DMS 273 (cell line): ENCODE measurements around the gene DOCK4.

ENCODE experiments used
- DNase-seq: peaks from one replicate; lab custom pipeline; 2025; ENCODE audit not compliant: unreplicated experiment; lab: John Stamatoyannopoulos, UW

DOCK4 gene

GRCh38 chr7:111980725-111981124 lies 225.5 kb downstream of the DOCK4 start:
- DNase-seq, result peak; percentile 78

DNA sequence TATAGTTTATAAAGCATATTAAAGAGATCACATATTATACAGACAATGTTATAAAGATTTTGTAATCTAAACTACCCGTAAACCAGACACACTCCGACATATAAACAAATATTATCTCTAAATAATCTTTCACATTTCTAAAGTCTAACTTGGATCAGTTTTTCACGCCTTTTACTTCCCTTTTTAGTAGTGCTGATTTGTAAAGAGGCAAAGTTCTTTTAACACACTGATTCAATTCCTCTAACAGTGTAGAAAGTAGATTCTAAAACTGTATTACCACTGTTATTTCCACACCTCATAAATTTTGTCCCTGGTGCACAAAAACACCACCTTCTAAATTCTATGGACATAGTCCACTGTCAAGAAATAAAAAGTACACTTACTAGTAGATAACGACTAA lies 230.9 kb downstream of the DOCK4 start:
- no peak for DNase-seq

GRCh38 chr7:111960984-111961383 lies 245.2 kb downstream of the DOCK4 start:
- no peak for DNase-seq

GRCh38 chr7:111958896-111959295 lies 247.3 kb downstream of the DOCK4 start:
- peak; percentile 72 for DNase-seq

DNA sequence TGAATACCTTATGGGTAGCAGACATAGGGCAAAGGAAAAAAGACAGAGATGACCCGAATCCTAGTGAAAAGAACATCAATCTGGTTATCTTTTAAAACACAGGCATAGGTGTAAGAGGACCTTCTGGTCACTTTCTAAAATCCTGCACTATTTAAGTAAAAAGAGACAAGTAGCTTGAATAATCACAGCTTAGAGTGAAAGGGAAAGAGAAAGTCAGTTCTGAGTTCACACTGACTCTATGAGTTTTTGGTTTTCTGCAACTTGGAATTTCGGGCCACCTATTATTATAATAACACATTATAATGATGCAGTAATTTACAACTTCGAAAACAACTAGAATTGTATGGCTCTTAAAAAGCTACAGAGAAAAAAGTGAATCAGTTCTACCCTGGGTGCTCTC lies 247.8 kb downstream of the DOCK4 start:
- no peak for DNase-seq

GRCh38 chr7:111955616-111956015 lies 250.6 kb downstream of the DOCK4 start:
- DNase-seq, result no peak

GRCh38 chr7:111954474-111955381 lies 251.5 kb downstream of the DOCK4 start:
- no peak for DNase-seq

- no peak for DNase-seq
Observed at GRCh38 chr7:111954056-111954455, 252.1 kb downstream of the DOCK4 start.

DNA sequence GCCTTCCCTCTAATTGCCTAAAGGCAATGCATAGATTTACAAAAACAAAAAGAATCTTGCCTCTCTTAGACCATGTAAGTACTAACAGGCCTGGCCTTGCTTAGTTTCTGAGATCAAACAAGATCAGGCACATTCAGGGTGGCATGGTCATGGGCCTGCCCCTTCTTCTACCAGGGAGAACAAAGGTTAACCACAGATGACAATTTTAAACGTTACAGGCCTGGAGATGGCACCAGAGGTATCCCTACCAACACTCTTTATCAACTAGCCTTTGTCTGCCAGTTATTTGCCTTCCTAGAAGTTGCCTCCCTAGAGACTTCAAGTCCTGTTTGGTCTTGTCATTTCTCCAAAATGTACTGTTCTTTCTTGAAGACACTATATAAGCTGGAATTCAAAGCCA lies 252.6 kb downstream of the DOCK4 start:
- peak; percentile 63 for DNase-seq

DNA sequence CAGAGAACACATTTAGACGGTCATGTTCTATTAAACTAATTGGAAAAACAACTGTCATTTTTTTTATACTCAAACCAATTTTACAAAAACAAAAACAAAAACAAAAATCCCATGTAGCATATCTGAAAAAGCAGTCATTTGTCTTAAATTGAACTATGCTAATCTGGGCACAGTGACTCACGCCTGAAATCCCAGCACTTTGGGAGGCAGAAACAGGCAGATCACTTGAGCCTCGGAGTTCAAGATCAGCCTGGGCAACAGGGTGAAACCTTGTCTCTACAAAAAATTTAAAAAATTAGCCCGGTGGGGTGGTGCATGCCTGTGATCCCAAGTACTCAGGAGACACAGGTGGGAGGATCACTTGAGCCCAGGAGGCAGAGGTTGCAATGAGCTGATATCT lies 253.4 kb downstream of the DOCK4 start:
- DNase-seq, result no peak

DNA sequence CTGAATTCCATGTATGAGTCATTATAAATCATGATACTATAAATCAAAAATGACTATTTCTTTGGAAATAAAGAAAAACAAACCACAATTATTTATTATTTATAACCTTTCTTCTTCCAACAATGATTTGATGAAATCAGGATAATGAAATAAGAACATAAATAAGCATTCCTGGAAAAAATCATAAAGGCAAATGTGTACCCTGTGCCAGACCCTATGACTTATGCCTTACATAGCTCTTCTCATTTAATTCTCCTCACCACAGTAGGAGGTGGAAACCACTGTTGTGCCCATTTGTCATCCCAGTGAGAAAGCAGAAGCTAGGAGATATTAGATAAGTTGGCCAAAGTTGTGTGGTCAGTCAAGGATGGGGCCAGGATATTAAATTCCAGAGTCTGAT lies 255.1 kb downstream of the DOCK4 start:
- DNase-seq, result no peak

- no peak for DNase-seq
Observed at GRCh38 chr7:111942450-111943081, 263.6 kb downstream of the DOCK4 start.

DNA sequence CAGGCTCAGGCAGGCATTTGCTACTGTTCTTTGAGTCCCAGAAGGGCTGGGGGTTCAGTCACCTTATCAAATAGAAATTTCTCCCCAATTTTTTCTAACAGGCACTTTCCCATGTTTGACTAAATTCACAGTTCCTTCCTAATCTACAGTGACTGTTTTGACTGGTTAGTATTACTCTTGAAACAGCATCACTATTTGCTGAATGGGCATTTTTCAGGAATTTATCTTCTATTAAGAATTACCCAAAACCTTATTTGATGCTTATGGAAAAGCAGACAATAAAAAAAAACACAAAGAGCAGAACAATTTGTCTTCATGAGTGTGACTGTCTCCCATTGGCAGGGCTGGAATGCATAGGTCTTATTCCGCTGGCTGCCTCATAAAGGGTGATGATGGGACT lies 269.0 kb downstream of the DOCK4 start:
- DNase-seq, result no peak

GRCh38 chr7:111933609-111934008 lies 272.6 kb downstream of the DOCK4 start:
- DNase-seq, result no peak

GRCh38 chr7:111931958-111932357 lies 274.2 kb downstream of the DOCK4 start:
- no peak for DNase-seq

DNA sequence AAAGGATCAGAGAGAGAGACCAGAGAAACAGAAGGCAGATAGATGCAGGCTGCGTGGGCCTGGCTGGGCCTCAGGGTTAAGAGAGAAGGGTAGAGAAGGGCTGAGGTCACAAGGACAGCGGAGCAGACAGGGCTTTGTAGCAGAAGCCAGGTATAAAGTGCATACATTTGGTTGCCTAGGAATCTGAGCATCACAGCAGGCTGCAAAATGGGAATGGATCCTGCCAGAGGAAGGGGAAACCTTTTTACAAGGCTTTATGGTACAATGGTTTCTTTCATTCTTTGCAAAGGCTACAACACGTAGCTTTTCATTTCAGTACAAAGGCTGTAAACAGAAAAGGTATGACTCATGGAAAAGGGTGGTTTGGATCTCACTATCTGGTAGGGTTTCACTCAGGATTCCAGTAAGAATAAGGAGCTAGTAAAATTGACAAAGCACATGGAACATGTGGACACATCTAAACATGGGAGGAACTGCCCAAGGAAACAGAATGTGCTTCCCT lies 275.1 kb downstream of the DOCK4 start:
- no peak for DNase-seq

DNA sequence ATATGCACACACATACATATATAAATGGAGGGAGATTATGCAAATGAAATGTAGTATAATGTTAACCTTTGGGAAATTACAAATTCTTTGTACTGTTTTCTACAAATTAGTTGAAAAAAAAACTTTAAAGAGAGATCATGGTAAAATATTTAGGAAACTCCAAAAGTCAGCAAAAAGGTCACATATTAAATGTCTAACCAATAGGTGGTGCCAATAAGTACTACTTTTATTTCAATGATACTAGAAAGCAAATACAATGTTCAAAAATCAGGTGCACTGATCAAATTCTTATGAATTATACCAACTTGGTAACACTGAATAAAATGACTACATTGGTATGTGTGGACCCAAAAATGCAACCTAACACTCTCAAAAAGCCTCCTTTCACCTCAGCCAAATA lies 276.9 kb downstream of the DOCK4 start:
- no peak for DNase-seq

DNA sequence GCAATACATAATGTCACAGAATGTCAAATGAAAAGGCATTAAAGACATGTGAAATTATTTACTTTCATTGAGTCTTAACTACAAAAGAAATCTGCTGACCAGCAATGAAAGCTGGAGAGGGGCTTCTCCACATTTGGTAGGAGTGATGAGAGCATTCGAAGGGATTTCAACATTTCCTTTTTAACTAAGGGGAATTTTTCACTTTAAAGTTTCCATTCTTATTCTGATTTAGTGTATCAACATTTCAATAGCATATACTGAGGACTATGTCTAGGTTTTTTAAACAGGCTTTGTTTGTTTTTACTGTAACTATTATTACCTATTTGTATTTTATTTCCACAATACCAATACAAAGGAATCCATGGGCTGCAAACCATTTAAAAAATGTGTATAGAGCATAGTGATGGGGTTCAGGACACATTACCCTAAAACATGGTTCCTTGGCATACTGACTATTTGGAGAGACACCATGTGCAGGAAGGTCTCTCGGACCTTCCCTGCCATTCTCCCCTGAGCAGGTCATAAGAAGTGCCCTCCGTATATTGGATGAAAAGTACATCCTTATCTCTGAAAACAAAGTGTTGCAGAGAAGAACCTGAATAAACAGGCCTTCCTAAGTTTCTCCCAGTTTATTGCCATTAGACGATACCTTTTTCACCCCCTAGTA lies 278.7 kb downstream of the DOCK4 start:
- no peak for DNase-seq

DNA sequence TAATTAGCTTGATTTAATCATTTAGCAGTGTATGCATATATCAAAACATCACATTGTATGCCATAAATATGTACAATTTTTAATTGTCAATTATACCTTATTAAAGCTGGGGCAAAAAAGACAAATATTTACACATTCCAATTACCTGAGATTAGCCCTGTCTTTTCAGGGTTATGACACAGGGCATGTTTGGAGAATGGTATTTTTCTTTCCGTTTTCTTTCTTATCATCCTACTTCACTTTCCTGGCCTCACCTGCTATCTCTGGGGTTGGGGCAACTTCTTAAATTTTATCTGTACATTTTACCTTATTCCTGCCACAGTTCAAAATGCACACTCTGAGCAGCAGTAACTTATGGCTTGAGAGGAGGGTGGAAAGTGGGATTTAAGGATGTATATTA lies 285.9 kb downstream of the DOCK4 start:
- DNase-seq, result no peak

DNA sequence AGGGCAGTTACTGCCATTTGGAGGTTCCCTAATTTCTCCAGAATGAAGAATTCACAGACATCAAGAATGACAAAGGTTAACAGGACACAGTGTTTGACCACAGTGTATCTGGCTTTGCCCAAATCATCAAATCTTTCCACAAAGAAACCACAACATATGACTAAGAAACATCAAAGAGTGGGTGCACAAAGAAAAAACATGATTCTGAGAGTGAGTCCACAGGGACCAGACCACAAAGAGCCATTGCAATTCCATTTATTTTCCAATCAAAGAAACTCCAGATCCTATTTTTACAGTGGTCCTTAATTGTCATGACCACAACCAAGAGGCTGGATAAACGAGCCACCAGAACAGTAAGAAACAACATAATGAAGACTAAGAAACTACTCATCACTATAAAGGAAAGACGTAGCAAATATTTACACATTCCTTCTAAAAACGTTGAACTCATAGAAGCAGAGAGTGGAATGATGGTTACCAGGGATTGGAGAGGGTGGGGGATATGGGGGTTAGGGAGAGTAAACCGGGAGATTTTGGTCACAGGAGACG lies 286.5 kb downstream of the DOCK4 start:
- no peak for DNase-seq

- no peak for DNase-seq
Observed at GRCh38 chr7:111919164-111919563, 287.0 kb downstream of the DOCK4 start.
